A673 (cell line): ENCODE data around the gene TTC33.

ENCODE experiments used
- EZH2 ChIP-seq: fragments of 200-600 bp; sonication (generic); IDR thresholded peaks from 2 replicates; pipeline ENCODE4 v1.6.1; 2017; ENCODE audit warnings: borderline replicate concordance, low read depth, mild to moderate bottlenecking, mixed read lengths, antibody characterized with exemption, low read length; ENCODE audit not compliant: poor library complexity, severe bottlenecking
- TF ChIP-seq, protein P1 (sequence below): fragments of 300-800, 200-600 bp; sonication (generic); conservative IDR thresholded peaks from 2 replicates; pipeline ENCODE4 v1.5.1; 2017; ENCODE audit warnings: low read depth, mild to moderate bottlenecking, antibody characterized with exemption, low read length, moderate library complexity, mixed read lengths

DNA sequence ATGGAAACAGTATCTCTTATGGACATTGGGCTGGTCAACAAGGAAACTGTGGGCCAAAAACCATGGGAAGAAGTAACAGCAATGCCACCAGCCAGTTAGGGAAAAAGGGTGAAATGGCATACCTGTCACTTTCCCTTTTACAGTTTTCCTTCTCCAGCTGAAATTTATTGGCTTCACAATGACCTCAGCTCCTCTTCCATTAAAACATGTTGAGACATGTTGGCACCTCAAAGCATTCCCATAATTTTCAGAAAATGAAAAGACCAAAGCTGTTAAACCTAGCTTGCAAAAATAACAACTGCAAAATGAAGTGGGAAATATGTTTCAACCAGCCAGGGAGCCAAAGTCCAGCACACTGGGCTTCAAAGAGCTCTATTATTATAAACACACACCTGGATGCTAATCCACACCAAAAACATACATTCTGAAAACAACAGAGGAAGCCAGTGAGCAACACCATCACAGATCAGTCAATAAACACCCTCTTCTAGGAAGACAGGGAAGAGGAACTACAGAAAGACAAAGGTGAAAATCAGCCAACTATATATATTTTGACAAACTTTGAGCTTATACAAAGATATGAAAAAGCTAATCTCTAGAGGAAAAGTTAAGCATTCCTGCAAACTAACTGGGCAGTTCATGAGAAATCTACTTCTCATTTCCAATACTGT lies 154.4 kb downstream of the TTC33 start:
- TF ChIP-seq, protein P1, sequence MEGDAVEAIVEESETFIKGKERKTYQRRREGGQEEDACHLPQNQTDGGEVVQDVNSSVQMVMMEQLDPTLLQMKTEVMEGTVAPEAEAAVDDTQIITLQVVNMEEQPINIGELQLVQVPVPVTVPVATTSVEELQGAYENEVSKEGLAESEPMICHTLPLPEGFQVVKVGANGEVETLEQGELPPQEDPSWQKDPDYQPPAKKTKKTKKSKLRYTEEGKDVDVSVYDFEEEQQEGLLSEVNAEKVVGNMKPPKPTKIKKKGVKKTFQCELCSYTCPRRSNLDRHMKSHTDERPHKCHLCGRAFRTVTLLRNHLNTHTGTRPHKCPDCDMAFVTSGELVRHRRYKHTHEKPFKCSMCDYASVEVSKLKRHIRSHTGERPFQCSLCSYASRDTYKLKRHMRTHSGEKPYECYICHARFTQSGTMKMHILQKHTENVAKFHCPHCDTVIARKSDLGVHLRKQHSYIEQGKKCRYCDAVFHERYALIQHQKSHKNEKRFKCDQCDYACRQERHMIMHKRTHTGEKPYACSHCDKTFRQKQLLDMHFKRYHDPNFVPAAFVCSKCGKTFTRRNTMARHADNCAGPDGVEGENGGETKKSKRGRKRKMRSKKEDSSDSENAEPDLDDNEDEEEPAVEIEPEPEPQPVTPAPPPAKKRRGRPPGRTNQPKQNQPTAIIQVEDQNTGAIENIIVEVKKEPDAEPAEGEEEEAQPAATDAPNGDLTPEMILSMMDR, result no peak
- TF ChIP-seq EZH2, result no peak
